HG03342 (cell line): ENCODE data around the gene ANP32B.
"Not testable (repeated sequence)": the region's sequence is repeated elsewhere in the genome, so short reads cannot be mapped to it uniquely, and the experiment has no call there.

ENCODE experiments used
- ATAC-seq: cut with Tn5 transposase; IDR thresholded peaks from one replicate; pipeline ENCODE4 v1.9.1; 2021; ENCODE audit warnings: mild to moderate bottlenecking, moderate library complexity; ENCODE audit not compliant: unreplicated experiment

The ANP32B gene

GRCh38 chr9:97991818-97992217, 8.7 kb downstream of the ANP32B start:
- ATAC-seq, result no peak

DNA sequence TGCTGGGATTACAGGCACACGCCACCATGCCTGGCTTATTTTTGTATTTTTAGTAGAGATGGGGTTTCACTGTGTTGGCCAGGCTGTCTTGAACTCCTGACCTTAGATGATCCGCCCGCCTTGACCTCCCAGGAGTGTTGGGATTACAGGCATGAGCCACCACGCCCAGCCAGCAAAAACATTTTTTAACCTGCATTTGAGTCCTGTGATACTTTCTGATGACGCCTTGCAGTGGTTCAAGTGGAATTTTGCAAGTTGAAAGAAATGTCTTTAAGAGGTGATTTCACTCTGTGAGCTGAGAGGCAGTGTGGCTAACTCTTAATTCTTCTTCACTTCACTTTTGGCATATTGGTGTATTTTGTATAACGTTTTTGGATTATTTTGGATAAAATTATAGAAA, 9.1 kb downstream of the ANP32B start:
- no peak for ATAC-seq

GRCh38 chr9:97993000-97993399, 9.9 kb downstream of the ANP32B start:
- no peak for ATAC-seq

DNA sequence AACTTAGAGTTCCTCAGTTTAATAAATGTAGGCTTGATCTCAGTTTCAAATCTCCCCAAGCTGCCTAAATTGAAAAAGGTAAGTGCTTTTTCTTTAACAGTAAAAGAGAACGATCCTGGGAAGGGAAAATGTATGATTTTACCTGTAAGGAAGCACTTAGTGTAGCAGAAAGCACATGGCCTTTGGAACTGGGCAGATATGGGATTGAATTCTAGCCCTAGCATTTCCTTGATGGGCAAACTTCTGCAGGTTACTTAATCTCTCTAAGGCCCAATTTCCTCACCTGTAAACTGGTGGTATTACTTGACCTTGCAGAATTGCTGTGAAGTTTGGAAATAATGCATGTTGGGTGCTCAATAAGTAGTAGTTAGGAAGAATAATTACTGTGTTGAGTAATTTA, 11.6 kb downstream of the ANP32B start:
- no peak for ATAC-seq

DNA sequence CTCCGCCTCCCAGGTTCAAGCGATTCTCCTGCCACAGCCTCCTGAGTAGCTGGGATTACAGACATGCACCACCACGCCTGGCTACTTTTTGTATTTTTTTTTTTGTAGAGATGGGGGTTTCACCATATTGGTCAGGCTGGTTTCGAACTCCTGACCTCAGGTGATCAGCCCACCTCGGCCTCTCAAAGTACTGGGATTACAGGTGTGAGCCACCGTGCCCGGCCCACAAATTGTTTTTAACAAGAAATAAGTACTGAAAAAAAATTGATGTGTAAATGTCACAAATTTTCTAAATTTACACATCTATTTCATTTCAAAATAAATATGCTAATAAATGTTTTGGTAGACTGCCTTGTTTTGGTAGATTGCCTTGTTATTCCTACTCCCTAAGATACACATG, 13.5 kb downstream of the ANP32B start:
- not testable (repeated sequence) for ATAC-seq

GRCh38 chr9:97997330-97998276, 14.5 kb downstream of the ANP32B start:
- no peak for ATAC-seq

DNA sequence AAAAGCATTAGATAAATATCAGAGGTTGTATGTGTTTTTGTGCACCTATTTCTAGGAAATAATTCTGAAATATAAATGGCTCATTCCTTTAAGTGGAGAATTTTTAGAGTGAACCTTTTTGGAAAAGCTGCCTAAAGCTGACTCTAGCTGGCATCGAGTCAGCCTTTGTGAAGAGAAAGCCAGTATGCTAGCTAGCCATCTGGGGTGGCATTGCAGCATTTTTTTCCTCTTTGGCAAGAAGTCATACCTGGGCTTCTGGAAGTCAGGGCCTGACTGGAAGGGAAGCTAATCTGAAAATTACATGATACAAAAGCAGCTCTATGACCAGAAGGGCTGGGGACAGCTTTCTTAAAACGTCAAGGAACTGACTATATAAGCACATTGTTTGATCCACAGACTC, 19.7 kb downstream of the ANP32B start:
- ATAC-seq, result no peak

DNA sequence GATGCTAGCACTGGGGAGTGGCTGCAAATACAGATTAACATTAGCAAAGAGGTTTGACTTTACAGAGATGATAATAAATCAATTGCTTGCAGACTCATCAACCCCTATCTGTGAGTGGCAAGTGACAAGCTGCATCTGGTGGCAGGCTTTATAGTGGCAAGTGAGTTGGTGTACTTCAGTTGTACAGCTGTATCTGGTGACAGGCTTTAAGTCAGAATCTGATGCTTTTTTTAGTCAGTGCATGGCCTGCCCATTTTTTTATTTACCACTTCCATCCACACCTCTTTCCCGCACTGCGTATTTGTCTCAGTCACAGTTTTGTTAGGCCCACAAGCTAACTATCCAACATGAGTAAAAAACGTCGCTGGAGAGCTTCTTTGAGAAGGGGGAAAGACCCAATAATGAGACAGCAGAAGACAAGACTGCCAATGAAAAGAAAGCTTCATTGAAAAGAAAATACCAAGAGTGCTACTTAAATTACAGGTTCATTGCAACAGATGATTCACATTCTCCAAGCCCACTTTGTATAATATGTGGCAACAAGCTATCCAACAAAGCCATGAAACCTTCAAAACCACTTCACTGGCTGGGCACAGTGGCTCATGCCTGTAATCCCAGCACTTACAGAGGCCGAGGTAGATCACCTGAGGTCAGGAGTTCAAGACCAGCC, 23.1 kb downstream of the ANP32B start:
- ATAC-seq, result no peak

- ATAC-seq, result no peak
Measured at GRCh38 chr9:98007251-98007928, 24.2 kb downstream of the ANP32B start.

GRCh38 chr9:98008764-98009163, 25.6 kb downstream of the ANP32B start:
- no peak for ATAC-seq

- ATAC-seq, result no peak
Measured at GRCh38 chr9:98009437-98009836, 26.3 kb downstream of the ANP32B start.

GRCh38 chr9:98009936-98010335, 26.8 kb downstream of the ANP32B start:
- no peak for ATAC-seq

DNA sequence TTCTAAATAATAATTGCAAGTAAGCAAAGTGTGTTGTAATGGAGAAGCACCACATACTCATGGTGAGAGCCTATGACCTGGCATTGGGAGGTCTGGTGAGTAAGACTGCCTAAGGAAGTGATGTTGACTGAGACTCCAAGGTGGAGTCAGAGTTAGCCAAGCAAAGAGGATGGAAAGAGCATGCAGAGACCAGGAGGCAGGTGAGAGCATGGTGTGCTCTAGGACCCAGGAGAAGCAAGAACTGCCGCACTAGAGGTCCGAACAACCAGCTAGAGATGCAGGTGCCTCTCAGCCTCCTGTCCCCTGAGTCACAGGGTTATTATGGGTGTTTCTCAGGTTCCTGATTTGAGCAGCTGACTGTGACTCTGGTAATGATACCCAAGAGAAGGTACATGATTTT, 27.3 kb downstream of the ANP32B start:
- peak; percentile 87 for ATAC-seq

DNA sequence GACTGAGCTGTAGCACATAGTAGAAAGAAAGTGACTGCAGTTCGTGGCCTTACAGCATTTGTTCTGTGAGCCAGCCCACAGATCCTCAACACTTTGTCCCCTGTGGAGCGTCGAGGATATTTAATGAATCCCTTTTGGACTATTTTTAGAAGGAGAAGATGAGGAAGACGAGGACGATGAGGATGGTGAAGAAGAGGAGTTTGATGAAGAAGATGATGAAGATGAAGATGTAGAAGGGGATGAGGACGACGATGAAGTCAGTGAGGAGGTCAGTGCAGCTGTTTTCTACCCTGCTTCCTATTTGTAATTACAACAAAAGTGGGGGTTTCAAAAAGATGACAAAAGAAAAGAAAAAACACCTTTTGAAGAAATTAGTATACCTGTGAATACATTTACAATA, 28.0 kb downstream of the ANP32B start:
- ATAC-seq, result no peak

- ATAC-seq, result no peak
Measured at GRCh38 chr9:98016137-98016680, 33.1 kb downstream of the ANP32B start.

- ATAC-seq, result no peak
Measured at GRCh38 chr9:98017306-98017705, 34.2 kb downstream of the ANP32B start.

GRCh38 chr9:98018347-98018746, 35.2 kb downstream of the ANP32B start:
- no peak for ATAC-seq

GRCh38 chr9:98019098-98019497, 36.0 kb downstream of the ANP32B start:
- no peak for ATAC-seq

- ATAC-seq, result not testable (repeated sequence)
Measured at GRCh38 chr9:98019869-98020268, 36.7 kb downstream of the ANP32B start.

- no peak for ATAC-seq
Measured at GRCh38 chr9:98020476-98021145, 37.5 kb downstream of the ANP32B start.
